ENCODE data around the gene HSP90AA1.

HSP90AA1 gene

GRCh38 chr14:102063109-102063807 is 23.6 kb downstream of the HSP90AA1 start:
- H3K4me1 Mint-ChIP-seq = peaks cover 15% of the 10 kb centered on the region
- no peak overlapping the region for H3K4me3 Mint-ChIP-seq
- H3K9me3 Mint-ChIP-seq = no peaks in the 10 kb centered on the region
- DNase-seq (ENCODE audit: low spot score in 2 of 2) (peak; percentile 22 to 74), ATAC-seq (peak; percentile 78)
- H3K36me3 Mint-ChIP-seq = peaks cover 5% of the 10 kb centered on the region
- H3K27ac Mint-ChIP-seq = no peak overlapping the region

GRCh38 chr14:102058961-102059360 is 27.9 kb downstream of the HSP90AA1 start:
- H3K4me3 Mint-ChIP-seq = peak overlapping the region; percentile 36
- no peak overlapping the region for H3K27ac Mint-ChIP-seq
- DNase-seq (ENCODE audit: low spot score in 2 of 2) (no peak), ATAC-seq (no peak)
- H3K9me3 Mint-ChIP-seq = no peaks in the 10 kb centered on the region
- peaks cover 23% of the 10 kb centered on the region for H3K36me3 Mint-ChIP-seq
- H3K4me1 Mint-ChIP-seq = peaks cover 42% of the 10 kb centered on the region

GRCh38 chr14:102058146-102058545 is 28.7 kb downstream of the HSP90AA1 start:
- peak in 1 of 2 donors; percentile 58 for DNase-seq (ENCODE audit: low spot score in 2 of 2)
- Mint-ChIP-seq H3K27ac (peak overlapping the region; percentile 72), H3K4me3 (peak overlapping the region; percentile 36), H3K4me1 (peaks cover 42% of the 10 kb centered on the region), H3K9me3 (no peaks in the 10 kb centered on the region), H3K36me3 (peaks cover 29% of the 10 kb centered on the region)
- ATAC-seq = peak; percentile 50

GRCh38 chr14:102057480-102058114 is 29.2 kb downstream of the HSP90AA1 start:
- DNase-seq (ENCODE audit: low spot score in 2 of 2) (no peak), ATAC-seq (peak; percentile 66)
- H3K4me1 Mint-ChIP-seq = peaks cover 42% of the 10 kb centered on the region
- H3K9me3 Mint-ChIP-seq = no peaks in the 10 kb centered on the region
- H3K36me3 Mint-ChIP-seq = peaks cover 34% of the 10 kb centered on the region
- H3K4me3 Mint-ChIP-seq = peak overlapping the region; percentile 36
- H3K27ac Mint-ChIP-seq = peak overlapping the region; percentile 72

- no peak for ATAC-seq
- Mint-ChIP-seq H3K4me3 (peak overlapping the region; percentile 36), H3K27ac (peak overlapping the region; percentile 67), H3K9me3 (no peaks in the 10 kb centered on the region), H3K36me3 (peaks cover 42% of the 10 kb centered on the region), H3K4me1 (peaks cover 42% of the 10 kb centered on the region)
- no peak for DNase-seq (ENCODE audit: low spot score in 2 of 2)
Measured at GRCh38 chr14:102056694-102057442, 30.0 kb downstream of the HSP90AA1 start.

- peak overlapping the region; percentile 67 for H3K27ac Mint-ChIP-seq
- DNase-seq (ENCODE audit: low spot score in 2 of 2) (no peak), ATAC-seq (no peak)
- no peak overlapping the region for H3K4me3 Mint-ChIP-seq
- H3K36me3 Mint-ChIP-seq = peaks cover 54% of the 10 kb centered on the region
- peaks cover 42% of the 10 kb centered on the region for H3K4me1 Mint-ChIP-seq
- no peaks in the 10 kb centered on the region for H3K9me3 Mint-ChIP-seq
Measured at GRCh38 chr14:102055181-102055901, 31.5 kb downstream of the HSP90AA1 start.

- DNase-seq (ENCODE audit: low spot score in 2 of 2) (no peak), ATAC-seq (no peak)
- Mint-ChIP-seq H3K27ac (no peak overlapping the region), H3K36me3 (peaks cover 75% of the 10 kb centered on the region), H3K4me1 (peaks cover 26% of the 10 kb centered on the region), H3K9me3 (no peaks in the 10 kb centered on the region), H3K4me3 (no peak overlapping the region)
Measured at GRCh38 chr14:102052522-102052921, 34.3 kb downstream of the HSP90AA1 start.

GRCh38 chr14:102050625-102051024 is 36.2 kb downstream of the HSP90AA1 start:
- no peak overlapping the region for H3K4me3 Mint-ChIP-seq
- DNase-seq (ENCODE audit: low spot score in 2 of 2) (no peak), ATAC-seq (no peak)
- H3K27ac Mint-ChIP-seq = no peak overlapping the region
- peaks cover 7% of the 10 kb centered on the region for H3K4me1 Mint-ChIP-seq
- no peaks in the 10 kb centered on the region for H3K9me3 Mint-ChIP-seq
- peaks cover 85% of the 10 kb centered on the region for H3K36me3 Mint-ChIP-seq

GRCh38 chr14:102050026-102050405 is 36.8 kb downstream of the HSP90AA1 start:
- H3K9me3 Mint-ChIP-seq = no peaks in the 10 kb centered on the region
- H3K4me3 Mint-ChIP-seq = no peak overlapping the region
- no peak for ATAC-seq
- H3K27ac Mint-ChIP-seq = no peak overlapping the region
- H3K4me1 Mint-ChIP-seq = peaks cover under 1% of the 10 kb centered on the region
- peaks cover 90% of the 10 kb centered on the region for H3K36me3 Mint-ChIP-seq
- no peak for DNase-seq (ENCODE audit: low spot score in 2 of 2)

GRCh38 chr14:102049258-102050025 is 37.4 kb downstream of the HSP90AA1 start:
- ATAC-seq = peak; percentile 5
- no peak for DNase-seq (ENCODE audit: low spot score in 2 of 2)
- H3K9me3 Mint-ChIP-seq = no peaks in the 10 kb centered on the region
- peaks cover 93% of the 10 kb centered on the region for H3K36me3 Mint-ChIP-seq
- no peak overlapping the region for H3K27ac Mint-ChIP-seq
- H3K4me1 Mint-ChIP-seq = no peaks in the 10 kb centered on the region
- H3K4me3 Mint-ChIP-seq = no peak overlapping the region

GRCh38 chr14:102047808-102048540 is 38.9 kb downstream of the HSP90AA1 start:
- H3K4me3 Mint-ChIP-seq = no peak overlapping the region
- DNase-seq (ENCODE audit: low spot score in 2 of 2) (no peak), ATAC-seq (no peak)
- H3K9me3 Mint-ChIP-seq = no peaks in the 10 kb centered on the region
- no peaks in the 10 kb centered on the region for H3K4me1 Mint-ChIP-seq
- H3K27ac Mint-ChIP-seq = peak overlapping the region; percentile 58
- peaks cover 95% of the 10 kb centered on the region for H3K36me3 Mint-ChIP-seq

GRCh38 chr14:102046337-102047278 is 40.2 kb downstream of the HSP90AA1 start:
- Mint-ChIP-seq H3K36me3 (peaks cover 95% of the 10 kb centered on the region), H3K27ac (peak overlapping the region; percentile 29)

GRCh38 chr14:102044566-102044965 is 42.3 kb downstream of the HSP90AA1 start:
- DNase-seq (ENCODE audit: low spot score in 2 of 2) (no peak), ATAC-seq (no peak)
- no peaks in the 10 kb centered on the region for H3K9me3 Mint-ChIP-seq
- peaks cover 98% of the 10 kb centered on the region for H3K36me3 Mint-ChIP-seq
- H3K4me3 Mint-ChIP-seq = no peak overlapping the region
- H3K27ac Mint-ChIP-seq = no peak overlapping the region
- no peaks in the 10 kb centered on the region for H3K4me1 Mint-ChIP-seq

More at GRCh38 chr14:102046337-102047278, 40.2 kb downstream of the HSP90AA1 start:
- H3K4me1 Mint-ChIP-seq = no peaks in the 10 kb centered on the region
- ATAC-seq (peak; percentile 71), DNase-seq (ENCODE audit: low spot score in 2 of 2) (no peak)
- H3K9me3 Mint-ChIP-seq = no peaks in the 10 kb centered on the region
- H3K4me3 Mint-ChIP-seq = no peak overlapping the region
